ENCODE measurements around the gene SLC35D1. TPM values are rescaled to one million over a fixed set of nuclear protein-coding genes. Genes with fewer than 3 reads are reported as not detected.
"Not testable (repeated sequence)": the region's sequence is repeated elsewhere in the genome, so short reads cannot be mapped to it uniquely, and the experiment has no call there.

SLC35D1 gene
- total and polyA plus RNA-seq, 4 donors, result 22.9 to 100 (median 29.5) TPM

DNA sequence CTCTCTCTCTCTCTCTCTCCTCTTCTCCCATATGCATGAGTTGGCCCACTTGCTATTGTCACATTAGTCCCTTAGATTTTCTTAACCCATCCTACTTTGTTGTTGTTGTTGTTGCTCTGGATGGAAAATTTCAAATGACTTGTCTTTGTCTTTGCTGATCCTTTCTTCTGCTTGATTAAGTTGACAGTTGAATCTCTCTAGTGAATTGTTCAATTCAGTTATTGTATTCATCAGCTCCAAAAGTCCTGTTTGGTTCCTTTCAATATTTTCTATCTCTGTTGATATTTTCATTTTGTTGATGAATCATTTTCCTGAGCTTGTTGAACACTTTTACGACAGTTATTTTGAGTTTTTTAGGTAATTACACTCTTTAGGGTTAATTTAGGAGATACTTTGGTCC, 18.8 kb upstream of the SLC35D1 start:
- Histone ChIP-seq H3K9me3 (ENCODE audit: control insufficient read depth in 4 of 4, low read length in 3 of 4) (peaks cover 0 to 5% (median under 1%) of the 10 kb centered on the region in 4 donors), H3K4me1 (ENCODE audit: control insufficient read depth in 4 of 4, insufficient read depth in 4 of 4, low read length in 3 of 4) (no peaks in the 10 kb centered on the region), H3K27me3 (ENCODE audit: control insufficient read depth in 4 of 4, insufficient read depth in 4 of 4, low read length in 3 of 4) (no peaks in the 10 kb centered on the region), H3K4me3 (ENCODE audit: low read depth in 1 of 3, low read length in 3 of 3) (no peak overlapping the region), H3K27ac (ENCODE audit: low read depth in 1 of 2, low read length in 2 of 2) (no peak overlapping the region), H3K9ac (ENCODE audit: low read depth in 1 of 2, low read length in 2 of 2) (no peak overlapping the region), H3K36me3 (ENCODE audit: control insufficient read depth in 4 of 4, insufficient read depth in 3 of 4, low read depth in 1 of 4, low read length in 3 of 4) (no peaks in the 10 kb centered on the region)
- no peak for DNase-seq (ENCODE audit: low spot score)
- 88% methylated on average over 1 of the region's 1 CpG for WGBS
- no peak for TF ChIP-seq GABPA (IDR thresholded peaks at IDR 0.05 in 1 of 2, conservative IDR thresholded peaks at IDR 0.05 in 1 of 2)
- TF ChIP-seq, protein P1, sequence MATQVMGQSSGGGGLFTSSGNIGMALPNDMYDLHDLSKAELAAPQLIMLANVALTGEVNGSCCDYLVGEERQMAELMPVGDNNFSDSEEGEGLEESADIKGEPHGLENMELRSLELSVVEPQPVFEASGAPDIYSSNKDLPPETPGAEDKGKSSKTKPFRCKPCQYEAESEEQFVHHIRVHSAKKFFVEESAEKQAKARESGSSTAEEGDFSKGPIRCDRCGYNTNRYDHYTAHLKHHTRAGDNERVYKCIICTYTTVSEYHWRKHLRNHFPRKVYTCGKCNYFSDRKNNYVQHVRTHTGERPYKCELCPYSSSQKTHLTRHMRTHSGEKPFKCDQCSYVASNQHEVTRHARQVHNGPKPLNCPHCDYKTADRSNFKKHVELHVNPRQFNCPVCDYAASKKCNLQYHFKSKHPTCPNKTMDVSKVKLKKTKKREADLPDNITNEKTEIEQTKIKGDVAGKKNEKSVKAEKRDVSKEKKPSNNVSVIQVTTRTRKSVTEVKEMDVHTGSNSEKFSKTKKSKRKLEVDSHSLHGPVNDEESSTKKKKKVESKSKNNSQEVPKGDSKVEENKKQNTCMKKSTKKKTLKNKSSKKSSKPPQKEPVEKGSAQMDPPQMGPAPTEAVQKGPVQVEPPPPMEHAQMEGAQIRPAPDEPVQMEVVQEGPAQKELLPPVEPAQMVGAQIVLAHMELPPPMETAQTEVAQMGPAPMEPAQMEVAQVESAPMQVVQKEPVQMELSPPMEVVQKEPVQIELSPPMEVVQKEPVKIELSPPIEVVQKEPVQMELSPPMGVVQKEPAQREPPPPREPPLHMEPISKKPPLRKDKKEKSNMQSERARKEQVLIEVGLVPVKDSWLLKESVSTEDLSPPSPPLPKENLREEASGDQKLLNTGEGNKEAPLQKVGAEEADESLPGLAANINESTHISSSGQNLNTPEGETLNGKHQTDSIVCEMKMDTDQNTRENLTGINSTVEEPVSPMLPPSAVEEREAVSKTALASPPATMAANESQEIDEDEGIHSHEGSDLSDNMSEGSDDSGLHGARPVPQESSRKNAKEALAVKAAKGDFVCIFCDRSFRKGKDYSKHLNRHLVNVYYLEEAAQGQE (IDR thresholded peaks at IDR 0.05), result no peak
- TF ChIP-seq NR2F2 (IDR thresholded peaks at IDR 0.05), result no peak
- no peak for TF ChIP-seq HNF4G (IDR thresholded peaks at IDR 0.05)
- TF ChIP-seq CTCF (IDR thresholded peaks at IDR 0.05; ENCODE audit: low read depth, low read length, missing input control), result no peak
- no peak for TF ChIP-seq SP1 (IDR thresholded peaks at IDR 0.05)
- TF ChIP-seq RXRA (IDR thresholded peaks at IDR 0.05), result no peak
- TF ChIP-seq EGR1 (IDR thresholded peaks at IDR 0.05; ENCODE audit: low read depth in 2 of 2), result no peak
- no peak for TF ChIP-seq TAF1 (conservative IDR thresholded peaks at IDR 0.05)
- TF ChIP-seq FOXA1 (IDR thresholded peaks at IDR 0.05), result no peak
- TF ChIP-seq RAD21 (IDR thresholded peaks at IDR 0.05), result no peak
- no peak for TF ChIP-seq YY1 (IDR thresholded peaks at IDR 0.05)
- no peak for TF ChIP-seq FOXA2 (IDR thresholded peaks at IDR 0.05)
- no peak for TF ChIP-seq HNF4A (conservative IDR thresholded peaks at IDR 0.05)
- TF ChIP-seq ATF3 (IDR thresholded peaks at IDR 0.05), result no peak
- TF ChIP-seq ZBTB33 (IDR thresholded peaks at IDR 0.05), result no peak
- no peak for TF ChIP-seq JUND (IDR thresholded peaks at IDR 0.05)

DNA sequence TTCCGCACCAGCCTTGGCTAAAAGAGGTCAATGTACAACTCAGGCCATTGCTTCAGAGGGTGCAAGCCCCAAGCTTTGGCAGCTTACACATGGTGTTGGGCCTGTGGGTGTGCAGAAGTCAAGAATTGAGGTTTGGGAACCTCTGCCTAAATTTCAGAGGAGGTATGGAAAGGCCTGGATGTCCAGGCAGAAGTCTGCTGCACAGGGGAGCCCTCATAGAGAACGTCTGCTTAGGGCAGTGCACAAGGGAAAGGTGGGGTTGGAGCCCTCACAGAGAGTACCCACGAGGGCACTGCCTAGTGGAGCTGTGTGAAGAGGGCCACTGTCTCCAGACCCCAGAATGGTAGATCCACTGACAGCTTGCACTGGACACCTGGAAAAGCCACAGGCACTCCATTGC, 13.7 kb upstream of the SLC35D1 start:
- whole genome bisulfite sequencing, result 80% methylated on average over 3 of the region's 3 CpGs
- H3K4me3 ChIP-seq (ENCODE audit: low read depth in 1 of 3, low read length in 3 of 3); H3K27ac ChIP-seq (ENCODE audit: low read depth in 1 of 2, low read length in 2 of 2); H3K36me3 ChIP-seq (ENCODE audit: control insufficient read depth in 4 of 4, insufficient read depth in 3 of 4, low read depth in 1 of 4, low read length in 3 of 4); H3K27me3 ChIP-seq (ENCODE audit: control insufficient read depth in 4 of 4, insufficient read depth in 4 of 4, low read length in 3 of 4); H3K9me3 ChIP-seq (ENCODE audit: control insufficient read depth in 4 of 4, low read length in 3 of 4); H3K9ac ChIP-seq (ENCODE audit: low read depth in 1 of 2, low read length in 2 of 2); DNase-seq (ENCODE audit: low spot score); H3K4me1 ChIP-seq (ENCODE audit: control insufficient read depth in 4 of 4, insufficient read depth in 4 of 4, low read length in 3 of 4): not testable (repeated sequence)

Measured in liver (tissue), 9 donors.